GM13977 (cell line): ENCODE data around the gene ABHD11.
"Not testable (repeated sequence)": the region's sequence is repeated elsewhere in the genome, so short reads cannot be mapped to it uniquely, and the experiment has no call there.

Experiments used
- DNase-seq: peaks from one replicate; pipeline ENCODE4 v3.0.0; 2012; ENCODE audit warnings: low spot score
- CTCF ChIP-seq: IDR thresholded peaks from 2 replicates; pipeline ENCODE4 v1.5.1; 2012; ENCODE audit warnings: mild to moderate bottlenecking, control low read depth; ENCODE audit not compliant: insufficient read depth; ENCODE audit errors: extremely low read depth, missing control alignments
- in situ Hi-C: fragments of 300-500 bp; cut with MboI; formaldehyde crosslinking; loops from one replicate; pipeline ENCODE4 v1.12.0; 2022; ENCODE audit warnings: low sequenced_read_pairs, low pct_unique_long_range_greater_than_20kb, mixed read lengths, inconsistent platforms; ENCODE audit not compliant: unreplicated experiment

The ABHD11 gene

DNA sequence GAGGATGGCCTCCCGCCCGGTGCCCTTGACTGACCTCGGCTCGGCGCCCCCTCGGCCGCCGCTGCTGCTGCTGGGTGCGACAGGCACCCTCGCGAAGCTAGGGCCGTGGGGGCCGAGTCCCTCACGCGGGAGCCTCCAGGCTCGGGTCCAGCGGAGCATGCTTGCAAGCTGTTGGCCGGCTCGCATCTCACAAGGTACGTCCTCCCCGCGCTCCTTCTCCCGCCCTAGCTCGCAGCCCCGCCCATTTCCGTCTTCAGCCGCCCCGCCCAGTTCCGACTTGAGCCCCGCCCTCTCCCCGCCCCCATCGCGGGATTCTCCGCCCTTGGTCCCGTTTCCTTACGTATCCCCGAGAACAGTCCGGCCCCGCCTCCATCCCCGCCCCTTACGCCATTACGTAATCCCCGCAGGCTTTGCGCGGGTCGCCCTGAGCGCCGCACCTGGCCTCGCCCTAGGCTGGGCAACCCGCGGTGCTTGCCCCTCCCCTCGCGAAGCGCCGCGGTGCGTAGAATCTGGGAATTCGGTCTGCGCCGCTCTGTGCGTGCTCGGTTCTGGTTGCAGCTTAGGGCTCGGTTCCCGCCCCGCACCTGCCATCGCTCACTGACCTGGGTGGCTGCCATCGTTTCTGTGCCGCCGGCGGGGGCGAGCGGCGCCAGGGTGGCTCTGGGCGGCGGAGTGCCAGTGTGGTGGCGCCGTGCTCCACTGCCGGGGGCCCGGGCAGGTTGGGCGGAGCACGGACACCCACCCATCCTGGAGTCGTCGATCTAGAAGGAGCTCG is at the start of gene ABHD11:
Gene ABHD11, minus strand, starts transcription at position 191 of the 775 bp plus-strand sequence. Its CDS starts 32 bp downstream, at position 159.
- TF ChIP-seq CTCF: no peak
- in situ Hi-C loops: loop anchor here (10.0 kb wide), 1 partner anchor 124 kb away; no protein-coding TSS in a partner anchor
- DNase-seq: peak; percentile 100

DNA sequence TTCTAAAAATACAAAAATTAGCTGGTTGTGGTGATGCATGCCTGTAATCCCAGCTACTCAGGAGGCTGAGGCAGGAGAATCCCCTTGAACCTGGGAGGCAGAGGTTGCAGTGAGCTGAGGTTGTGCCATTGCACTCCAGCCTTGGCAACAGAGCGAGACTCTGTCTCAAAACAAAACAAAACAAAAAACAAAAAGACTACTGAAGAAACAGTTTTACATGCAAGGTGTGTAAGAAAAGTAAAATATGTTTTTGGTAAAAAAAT is 49.1 kb upstream of the ABHD11 start:
- in situ Hi-C loops, DNase-seq: not testable (repeated sequence)

DNA sequence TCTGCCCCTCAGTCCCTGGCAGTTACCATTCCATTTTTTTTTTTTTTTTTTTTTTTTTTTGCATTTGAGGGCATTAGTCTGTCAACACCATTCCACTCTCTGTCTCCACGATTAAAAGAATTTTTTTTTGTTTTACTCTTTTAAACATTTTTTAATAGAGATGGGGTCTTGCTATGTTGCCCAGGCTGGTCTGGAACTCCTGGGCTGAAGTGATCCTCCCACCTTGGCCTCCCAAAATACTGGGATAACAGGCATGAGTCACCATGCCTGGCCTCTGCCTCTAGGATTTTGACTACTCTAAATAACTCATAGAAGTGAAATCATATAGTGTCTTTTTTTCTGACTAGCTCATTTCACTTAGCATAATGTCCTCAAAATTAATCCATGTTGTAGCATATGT is 48.0 kb upstream of the ABHD11 start:
- no peak for TF ChIP-seq CTCF
- in situ Hi-C loops: no loop called here
- no peak for DNase-seq

GRCh38 chr7:73779517-73779916 is 40.9 kb upstream of the ABHD11 start:
- no peak for DNase-seq
- no peak for TF ChIP-seq CTCF
- in situ Hi-C loops: no loop called here

GRCh38 chr7:73778801-73779389 is 40.3 kb upstream of the ABHD11 start:
- no peak for DNase-seq
- in situ Hi-C loops: no loop called here
- TF ChIP-seq CTCF: no peak

DNA sequence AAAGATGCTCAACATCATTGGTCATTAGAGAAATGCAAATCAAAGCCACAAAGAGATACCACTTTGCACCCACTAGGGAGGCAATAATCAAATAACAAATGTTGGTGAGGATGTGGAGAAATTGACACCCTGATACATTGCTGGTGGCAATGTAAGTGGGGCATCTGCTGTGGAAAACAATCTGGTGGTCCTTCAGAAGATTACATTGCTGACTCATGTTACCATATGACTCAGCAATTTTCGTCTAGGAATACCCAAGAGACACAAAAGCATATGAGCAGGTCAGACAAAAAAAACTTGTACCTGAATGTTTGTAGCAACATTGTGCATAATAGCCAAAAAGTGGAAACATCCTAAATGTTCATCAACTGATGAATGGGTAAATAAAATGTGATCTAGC is 36.3 kb upstream of the ABHD11 start:
- in situ Hi-C loops: no loop called here
- TF ChIP-seq CTCF: no peak
- no peak for DNase-seq

- no peak for DNase-seq
- no peak for TF ChIP-seq CTCF
- in situ Hi-C loops: no loop called here
Measured at GRCh38 chr7:73773700-73774517, 35.3 kb upstream of the ABHD11 start.
